Activated naive CD4-positive, alpha-beta T cell treated with Interleukin-2 at 50 U/mL for 16 hours (primary cell): ENCODE data around the gene KDM1B.
A peak's percentile ranks its signal among the peaks of the same experiment; 100 is the strongest.

ENCODE experiments used
- DNase-seq: peaks from one replicate; pipeline ENCODE4 v3.0.0-alpha.2; 2020

The KDM1B gene

DNA sequence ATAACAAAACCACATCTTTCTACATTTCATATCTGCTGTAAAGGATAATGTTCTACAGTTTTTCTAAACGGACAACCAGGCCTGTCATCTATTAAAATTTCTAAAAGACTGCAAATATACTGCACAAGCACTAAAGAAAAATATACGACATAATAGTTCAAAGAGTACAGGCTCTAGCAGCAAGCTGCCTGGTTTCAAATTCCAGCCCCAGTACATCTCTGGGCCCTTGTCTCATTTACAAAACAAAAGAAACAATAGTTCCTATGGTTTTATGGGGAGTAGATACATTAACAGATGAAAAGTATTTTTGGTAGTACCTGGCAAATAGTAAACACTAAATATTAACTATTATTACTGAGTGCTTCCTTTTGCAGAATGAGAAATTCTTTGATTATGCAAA lies 85.0 kb downstream of the KDM1B start:
- no peak for DNase-seq

- DNase-seq = no peak
These were observed 86.2 kb downstream of the KDM1B start for GRCh38 chr6:18241208-18242038.

DNA sequence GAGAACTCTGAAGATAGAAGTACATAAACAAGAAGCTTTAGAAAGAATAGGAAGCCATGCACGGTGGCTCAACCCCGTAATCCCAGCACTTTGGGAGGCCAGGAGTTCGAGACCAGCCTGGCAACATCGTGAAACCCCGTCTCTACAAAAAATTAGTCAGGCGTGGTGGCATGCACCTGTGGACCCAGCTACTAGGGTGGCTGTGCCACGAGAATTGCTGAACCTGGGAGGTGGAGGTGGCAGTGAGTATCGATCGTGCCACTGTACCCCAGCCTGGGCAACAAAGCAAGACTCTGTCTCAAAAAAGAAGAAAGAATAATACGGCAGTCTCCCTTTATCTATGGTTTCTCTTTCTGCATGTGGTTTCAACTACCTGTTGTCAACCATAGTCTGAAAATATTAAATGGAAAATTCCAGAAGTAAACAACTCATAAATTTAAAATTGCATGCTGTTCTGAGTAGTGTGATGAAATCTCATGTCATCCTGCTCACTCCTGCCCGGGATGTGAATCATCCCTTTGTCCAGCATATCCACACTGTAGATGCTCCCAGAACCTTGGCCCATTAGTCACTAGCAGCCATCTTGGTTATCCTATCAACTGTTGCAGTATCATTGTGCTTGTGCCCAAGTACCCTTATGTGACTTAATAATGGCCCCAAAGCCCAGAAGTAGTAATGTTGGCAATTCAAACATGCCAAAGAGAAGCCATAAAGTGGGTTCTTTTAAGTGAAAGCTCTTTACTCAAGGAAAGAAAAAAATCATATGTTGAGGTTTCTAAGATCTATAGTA lies 87.0 kb downstream of the KDM1B start:
- DNase-seq = no peak

GRCh38 chr6:18243302-18243893 lies 88.2 kb downstream of the KDM1B start:
- DNase-seq = no peak

- no peak for DNase-seq
These were observed 89.0 kb downstream of the KDM1B start for GRCh38 chr6:18244251-18244650.

- no peak for DNase-seq
These were observed 89.9 kb downstream of the KDM1B start for GRCh38 chr6:18245079-18245478.

- DNase-seq = peak; percentile 58
These were observed 90.4 kb downstream of the KDM1B start for GRCh38 chr6:18245642-18246041.

DNA sequence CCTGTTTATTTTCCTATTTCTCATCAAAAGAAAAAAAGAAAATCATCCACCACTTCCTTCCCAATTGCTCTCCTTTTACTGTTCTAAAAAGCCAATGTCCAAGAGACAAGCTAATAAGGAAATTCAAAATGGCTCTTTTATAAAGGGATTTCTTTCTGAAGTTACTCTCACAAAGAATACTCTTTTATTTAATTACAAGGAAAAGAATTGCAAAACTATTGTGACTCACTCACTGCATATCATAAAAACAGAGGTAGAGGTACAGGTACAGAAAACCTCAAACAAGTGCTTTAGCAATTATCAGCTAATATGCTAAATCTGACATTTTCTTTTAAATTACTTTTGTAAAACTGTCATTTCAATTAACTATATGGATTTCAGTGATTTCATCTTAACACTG lies 91.0 kb downstream of the KDM1B start:
- no peak for DNase-seq

- DNase-seq = no peak
These were observed 91.8 kb downstream of the KDM1B start for GRCh38 chr6:18247002-18247401.

DNA sequence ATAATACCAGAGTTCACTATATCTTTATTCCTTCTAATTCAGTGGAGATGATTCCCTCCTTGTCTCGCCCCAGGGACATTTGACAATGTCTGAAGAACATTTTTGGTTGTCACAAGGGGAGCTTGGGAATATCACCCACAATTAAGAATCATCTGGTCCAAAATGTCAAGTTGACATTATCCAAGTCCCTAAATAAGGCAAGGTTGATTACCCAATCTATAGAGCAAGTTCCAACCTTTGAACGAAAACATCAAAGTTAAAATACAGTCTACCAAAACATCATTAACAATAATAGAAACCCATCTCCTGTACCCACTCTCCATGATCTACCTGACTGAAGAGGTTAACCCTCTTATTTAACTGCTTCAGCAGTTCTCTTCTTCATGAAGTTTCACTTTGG lies 93.5 kb downstream of the KDM1B start:
- DNase-seq = no peak

GRCh38 chr6:18249271-18249670 lies 94.0 kb downstream of the KDM1B start:
- DNase-seq = no peak

DNA sequence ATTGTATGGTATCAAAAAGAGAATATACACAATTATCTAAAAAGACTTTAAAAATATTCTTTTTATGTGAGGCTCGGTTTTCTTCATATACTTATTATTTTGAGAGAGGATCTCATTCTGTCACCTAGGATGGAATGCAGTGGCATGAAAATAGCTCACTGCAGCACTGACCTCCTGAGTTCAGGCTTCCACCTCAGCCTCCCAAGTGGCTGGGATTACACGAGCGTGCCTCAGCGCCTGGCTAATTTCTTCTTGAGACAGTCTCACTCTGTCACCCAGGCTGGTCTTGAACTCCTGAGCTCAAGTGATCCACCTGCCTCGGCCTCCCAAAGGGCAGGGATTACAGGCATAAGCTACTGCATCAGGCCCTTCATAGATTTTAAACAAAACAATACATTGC lies 98.4 kb downstream of the KDM1B start:
- DNase-seq = no peak

DNA sequence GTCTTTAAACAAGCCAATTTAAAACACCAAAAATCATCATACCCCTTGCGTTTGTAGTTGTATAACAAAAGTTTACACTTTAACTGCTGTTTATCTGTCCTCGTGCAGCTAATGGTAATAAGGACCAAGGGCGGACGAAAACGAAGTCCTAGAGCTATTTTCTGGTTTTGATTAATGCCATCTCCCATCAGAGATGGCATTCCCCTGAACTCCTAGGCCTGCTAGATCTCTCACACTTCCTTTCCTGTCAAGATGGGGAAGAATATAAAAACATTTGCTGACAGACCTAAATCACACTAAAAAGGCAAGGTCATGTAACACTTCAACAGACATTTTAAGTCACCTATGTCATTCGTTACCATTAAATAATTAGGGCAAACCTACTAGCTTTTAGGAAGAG lies 99.6 kb downstream of the KDM1B start:
- no peak for DNase-seq

- no peak for DNase-seq
These were observed 104.6 kb downstream of the KDM1B start for GRCh38 chr6:18259675-18260447.

- peak; percentile 28 for DNase-seq
These were observed 105.4 kb downstream of the KDM1B start for GRCh38 chr6:18260448-18261106.

DNA sequence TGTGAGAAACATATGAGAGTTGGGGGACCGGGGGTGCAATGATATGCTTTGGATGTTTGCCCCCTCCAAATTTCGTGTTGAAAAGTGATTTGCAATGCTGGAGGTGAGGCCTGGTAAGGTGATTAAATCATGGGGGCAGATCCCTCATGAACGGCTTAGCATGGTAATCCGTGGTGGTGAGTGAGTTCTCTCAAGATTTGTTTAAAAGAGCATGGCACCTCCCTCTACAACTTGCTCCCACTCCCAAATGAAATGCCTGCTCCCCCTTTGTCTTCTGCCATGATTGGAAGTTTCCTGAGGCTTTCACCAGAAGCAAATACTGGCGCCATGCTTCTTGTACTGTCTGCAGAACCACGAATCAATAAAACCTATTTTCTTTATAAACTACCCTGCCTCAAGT lies 106.7 kb downstream of the KDM1B start:
- DNase-seq = no peak

- DNase-seq = peak; percentile 52
These were observed 107.6 kb downstream of the KDM1B start for GRCh38 chr6:18262702-18263417.

DNA sequence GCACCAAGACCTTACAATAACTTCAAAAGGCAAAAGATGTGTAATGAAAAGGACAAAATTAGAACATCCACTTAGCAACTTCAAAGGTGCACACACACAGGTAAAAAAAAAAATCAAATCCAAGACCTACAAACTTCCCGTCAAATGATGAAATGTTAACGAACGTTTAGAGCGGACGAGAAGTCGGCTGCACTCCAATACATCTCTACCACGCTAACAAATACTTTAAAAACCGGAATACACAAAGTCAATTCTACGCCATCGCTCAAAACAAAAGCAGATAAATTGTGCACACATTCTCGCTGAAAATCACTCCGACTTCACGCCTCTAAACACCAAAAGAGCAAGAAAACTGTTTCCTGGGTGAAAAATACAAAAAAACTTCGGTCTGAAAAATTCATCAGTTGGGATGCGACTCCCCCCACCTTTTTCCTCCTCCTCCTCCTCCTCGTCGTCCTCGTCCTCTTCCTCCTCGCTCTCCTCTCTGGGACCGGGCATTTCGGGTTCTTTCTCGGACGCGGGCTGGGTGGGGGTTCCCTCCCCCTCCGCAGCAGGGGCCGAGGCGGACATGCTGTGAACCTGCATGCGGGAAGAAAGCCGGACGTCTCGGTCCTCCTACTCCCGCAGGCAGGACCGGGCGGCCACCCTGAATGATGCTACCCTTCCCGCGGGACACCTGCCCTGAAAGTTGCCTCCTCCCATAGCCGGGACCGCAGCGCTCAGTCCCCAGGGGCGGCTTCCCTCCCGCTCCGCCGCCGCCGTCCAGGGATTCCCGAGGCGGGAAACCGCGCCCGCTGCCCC lies 108.4 kb downstream of the KDM1B start:
- peak; percentile 30 for DNase-seq

DNA sequence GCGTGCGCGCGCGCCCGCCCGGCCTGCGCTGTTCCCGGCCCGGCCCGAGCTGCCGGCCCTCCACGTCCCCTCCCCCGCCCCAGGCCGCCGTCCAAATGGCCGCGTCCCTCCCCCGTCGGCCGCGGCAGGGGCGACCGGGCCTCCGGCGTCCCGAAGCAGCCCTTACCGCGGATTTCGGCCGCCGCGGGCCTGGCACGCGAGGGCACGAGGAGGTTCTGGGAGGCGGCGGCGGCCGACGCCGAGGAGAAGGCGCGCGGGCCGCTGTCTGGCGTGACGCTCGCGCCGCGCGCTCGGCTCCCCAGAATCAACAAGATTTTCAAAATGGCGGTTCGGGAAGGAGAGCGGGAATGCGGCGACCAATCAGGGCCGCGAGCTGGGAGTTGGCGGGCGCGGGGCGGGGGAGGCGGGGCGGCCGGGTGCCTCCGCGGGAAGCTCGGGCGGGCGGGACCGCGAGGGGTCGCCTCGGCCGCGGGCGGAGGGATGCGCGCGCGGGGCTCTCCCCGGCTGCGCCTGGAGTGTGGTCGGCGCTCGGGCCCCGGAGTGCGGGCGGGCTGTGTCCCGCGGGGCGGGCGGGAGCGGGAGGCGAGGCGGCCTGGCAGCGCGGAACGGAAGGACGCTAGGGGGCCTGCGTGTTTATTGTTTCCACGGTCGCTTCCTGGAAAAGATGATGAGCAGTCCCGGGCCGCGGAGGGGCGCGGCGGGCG lies 109.1 kb downstream of the KDM1B start, which contains the start of gene DEK:
Gene DEK (minus strand): TSS at position 312 of the 704 bp plus-strand sequence. CDS start 543 bp downstream, outside the sequence.
- peak; percentile 85 for DNase-seq

GRCh38 chr6:18264923-18265377 lies 109.7 kb downstream of the KDM1B start:
- DNase-seq = no peak
